Measurements from ENCODE around the gene KCTD12. TPM values are rescaled to one million over a fixed set of nuclear protein-coding genes. Genes with fewer than 3 reads are reported as not detected.

KCTD12 gene
- total and polyA plus RNA-seq, 2 donors (not counting 3 experiments of a cell fraction or from before 2014, with no cell fraction given) = 95.9 to 116 TPM

- dilution Hi-C loops (cut with MboI; ENCODE audit: extremely low pct_ligation_motif_present, low sequenced_read_pairs) = no loop called here
- Histone ChIP-seq H3K9me3 (replicated peaks; ENCODE audit: control insufficient read depth, insufficient read depth, low read length) (no peaks in the 10 kb centered on the region), H3K27me3 (ENCODE audit: control insufficient read depth in 2 of 2, insufficient read depth in 2 of 2, low read length in 2 of 2) (peaks cover 2 to 5% of the 10 kb centered on the region in 2 experiments), H3K4me1 (ENCODE audit: control insufficient read depth, extremely low read depth, insufficient read depth, low read length) (no peaks in the 10 kb centered on the region), H3K4me3 (replicated peaks in 1 of 3; ENCODE audit: insufficient read depth in 1 of 3, low read depth in 1 of 3, low read length in 3 of 3) (no peak overlapping the region), H3K9me1 (replicated peaks; ENCODE audit: control insufficient read depth, extremely low read depth, insufficient read depth, low read length) (no peaks in the 10 kb centered on the region), H4K20me1 (replicated peaks; ENCODE audit: control insufficient read depth, extremely low read depth, insufficient read depth, low read length) (no peaks in the 10 kb centered on the region), H3K79me2 (ENCODE audit: control insufficient read depth, insufficient read depth, low read length) (no peaks in the 10 kb centered on the region), H2AFZ (ENCODE audit: low read depth, low read length) (no peak overlapping the region), H3K36me3 (ENCODE audit: control insufficient read depth in 2 of 2, extremely low read depth in 1 of 2, insufficient read depth in 2 of 2, low read length in 2 of 2) (no peaks in the 10 kb centered on the region), H3K27ac (ENCODE audit: insufficient read depth, low read depth, low read length) (no peak overlapping the region), H3K9ac (replicated peaks; ENCODE audit: extremely low read depth, insufficient read depth, low read length) (no peak overlapping the region), H3K4me2 (ENCODE audit: insufficient read depth, low read length) (no peak overlapping the region)
- CTCF ChIA-PET = no interaction called here
- DNase-seq (ENCODE audit: low read depth, low spot score) (no peak), FAIRE-seq (no peak)
- POLR2A ChIA-PET = no interaction called here
- intact Hi-C loops (cut with micrococcal nuclease) = no loop called here
- no peak for TF ChIP-seq MYC (IDR thresholded peaks at IDR 0.05; ENCODE audit: low read depth, low read length)
- TF ChIP-seq MAX (IDR thresholded peaks at IDR 0.05; ENCODE audit: insufficient read depth, insufficient read length) = no peak
- no TSS peak for BruUV-seq (replicated peaks)
Measured at GRCh38 chr13:76929320-76929719, 43.1 kb upstream of the KCTD12 start.

GRCh38 chr13:76928456-76928855 lies 42.3 kb upstream of the KCTD12 start:
- BruUV-seq (replicated peaks) = no TSS peak
- H3K4me1 ChIP-seq (ENCODE audit: control insufficient read depth, extremely low read depth, insufficient read depth, low read length) = no peaks in the 10 kb centered on the region
- H3K9me3 ChIP-seq (replicated peaks; ENCODE audit: control insufficient read depth, insufficient read depth, low read length) = no peaks in the 10 kb centered on the region
- H3K9me1 ChIP-seq (replicated peaks; ENCODE audit: control insufficient read depth, extremely low read depth, insufficient read depth, low read length) = no peaks in the 10 kb centered on the region
- H3K36me3 ChIP-seq (ENCODE audit: control insufficient read depth in 2 of 2, extremely low read depth in 1 of 2, insufficient read depth in 2 of 2, low read length in 2 of 2) = no peaks in the 10 kb centered on the region
- dilution Hi-C loops (cut with MboI; ENCODE audit: extremely low pct_ligation_motif_present, low sequenced_read_pairs) (no loop called here), intact Hi-C loops (cut with micrococcal nuclease) (no loop called here)
- ChIA-PET CTCF (no interaction called here), POLR2A (no interaction called here)
- H3K9ac ChIP-seq (replicated peaks; ENCODE audit: extremely low read depth, insufficient read depth, low read length) = no peak overlapping the region
- H3K4me3 ChIP-seq (replicated peaks in 1 of 3; ENCODE audit: insufficient read depth in 1 of 3, low read depth in 1 of 3, low read length in 3 of 3) = no peak overlapping the region
- FAIRE-seq (no peak), DNase-seq (ENCODE audit: low read depth, low spot score) (no peak)
- no peak overlapping the region for H2AFZ ChIP-seq (ENCODE audit: low read depth, low read length)
- H3K27ac ChIP-seq (ENCODE audit: insufficient read depth, low read depth, low read length) = no peak overlapping the region
- H3K79me2 ChIP-seq (ENCODE audit: control insufficient read depth, insufficient read depth, low read length) = no peaks in the 10 kb centered on the region
- TF ChIP-seq POLR2A (IDR thresholded peaks at IDR 0.05; ENCODE audit: low read depth, low read length) (no peak), MAX (IDR thresholded peaks at IDR 0.05; ENCODE audit: insufficient read depth, insufficient read length) (no peak), MYC (IDR thresholded peaks at IDR 0.05; ENCODE audit: low read depth, low read length) (no peak), JUN (IDR thresholded peaks at IDR 0.05; ENCODE audit: borderline replicate concordance, insufficient read depth, insufficient read length, low read depth) (no peak), EZH2 (IDR thresholded peaks at IDR 0.05; ENCODE audit: borderline replicate concordance, low read depth, low read length, severe bottlenecking) (no peak), GATA2 (IDR thresholded peaks at IDR 0.05; ENCODE audit: insufficient read depth, insufficient read length, low read depth, low read length) (no peak), CTCF (IDR thresholded peaks at IDR 0.05; ENCODE audit: extremely low read depth in 1 of 2, insufficient read depth in 1 of 2, low read depth in 1 of 2, low read length in 2 of 2) (no peak), FOS (IDR thresholded peaks at IDR 0.05; ENCODE audit: borderline replicate concordance, insufficient read depth, low read length) (no peak), POLR2AphosphoS5 (IDR thresholded peaks at IDR 0.05; ENCODE audit: insufficient read depth, low read depth, low read length) (no peak)
- no peaks in the 10 kb centered on the region for H4K20me1 ChIP-seq (replicated peaks; ENCODE audit: control insufficient read depth, extremely low read depth, insufficient read depth, low read length)
- peaks cover 4 to 8% of the 10 kb centered on the region in 2 experiments for H3K27me3 ChIP-seq (ENCODE audit: control insufficient read depth in 2 of 2, insufficient read depth in 2 of 2, low read length in 2 of 2)
- no peak overlapping the region for H3K4me2 ChIP-seq (ENCODE audit: insufficient read depth, low read length)

All from endothelial cell of umbilical vein (primary cell).